H1 (cell line): Measurements from ENCODE around the gene INPP4A. TPM values are rescaled to one million over a fixed set of nuclear protein-coding genes. Genes with fewer than 3 reads are reported as not detected.

Source experiments
- EP300 ChIP-seq, 2 experiments: IDR thresholded peaks; 1 replicate in 1 of 2; 2 replicates in 1 of 2; pipeline ENCODE4 v1.6.1; 2011 to 2012; ENCODE audit warnings: low read depth in 2 of 2, low read length in 2 of 2, mild to moderate bottlenecking in 2 of 2, borderline replicate concordance in 1 of 2, inconsistent platforms in 1 of 2, moderate library complexity in 1 of 2
- GTF2F1 ChIP-seq: IDR thresholded peaks from 2 replicates; pipeline ENCODE4 v1.6.1; 2012; ENCODE audit warnings: low read depth, low read length, improper control_type of control experiment, borderline replicate concordance
- HDAC2 ChIP-seq, 2 experiments: fragments of 300-600 bp in 1 of 2; sonication (generic) in 1 of 2; IDR thresholded peaks; 2 replicates each; pipeline ENCODE4 v1.6.1; 2011 to 2012; ENCODE audit warnings: low read depth in 2 of 2, low read length in 2 of 2, mild to moderate bottlenecking in 2 of 2, moderate library complexity in 2 of 2, borderline replicate concordance in 1 of 2, inconsistent platforms in 1 of 2
- NANOG ChIP-seq: IDR thresholded peaks from 2 replicates; pipeline ENCODE4 v1.6.1; 2011; ENCODE audit warnings: low read length, low read depth, mild to moderate bottlenecking, inconsistent platforms; ENCODE audit not compliant: insufficient read depth, poor library complexity, severe bottlenecking
- RBBP5 ChIP-seq: IDR thresholded peaks from 2 replicates; pipeline ENCODE4 v1.7.1; 2012; ENCODE audit warnings: low read depth, mild to moderate bottlenecking, inconsistent platforms, low read length, moderate library complexity, borderline replicate concordance
- SRF ChIP-seq: IDR thresholded peaks from 2 replicates; pipeline ENCODE4 v1.6.1; 2011; ENCODE audit warnings: mild to moderate bottlenecking, low read depth, low read length, moderate library complexity
- TAF7 ChIP-seq: optimal IDR thresholded peaks from 2 replicates; pipeline ENCODE3; 2011; ENCODE audit warnings: low read depth, mild to moderate bottlenecking, inconsistent platforms, low read length, moderate library complexity, borderline replicate concordance
- TEAD4 ChIP-seq: IDR thresholded peaks from 2 replicates; pipeline ENCODE4 v1.6.1; 2012; ENCODE audit warnings: low read depth, low read length, inconsistent platforms, mixed read lengths
- polyA plus RNA-seq, 7 experiments: library from polyadenylated mRNA; depleted of rRNA in 3 of 7; stranded (reverse) in 5 of 7; unstranded in 2 of 7; fragments of >200 nt in 5 of 7; fragments of 200-250 nt in 2 of 7; gene quantifications; 1 replicate in 5 of 7; 2 replicates in 1 of 7; 4 replicates in 1 of 7; pipeline versions ENCODE4 v1.2.1 to v1.2.3, GENCODE V29; 2011 to 2013; ENCODE audit warnings: missing spikeins in 2 of 7, mixed read lengths in 2 of 7
- total RNA-seq: library from RNA; stranded (reverse); fragmentation: NEBNext Ultra II Directional; extraction: Animal tissue kit (Norgen Biotek cat#: 25700); gene quantifications from 2 replicates; pipeline ENCODE4 v1.2.1, GENCODE V29; 2021
- TF ChIP-seq, protein P1 (sequence below): IDR thresholded peaks from 2 replicates; pipeline ENCODE4 v1.6.1; 2012; ENCODE audit warnings: inconsistent platforms

INPP4A gene
- total and polyA plus RNA-seq, 2 of the 8 experiments (the other 6 are each of a cell fraction or from before 2014, with no cell fraction given): 25.6 to 34.3 TPM

DNA sequence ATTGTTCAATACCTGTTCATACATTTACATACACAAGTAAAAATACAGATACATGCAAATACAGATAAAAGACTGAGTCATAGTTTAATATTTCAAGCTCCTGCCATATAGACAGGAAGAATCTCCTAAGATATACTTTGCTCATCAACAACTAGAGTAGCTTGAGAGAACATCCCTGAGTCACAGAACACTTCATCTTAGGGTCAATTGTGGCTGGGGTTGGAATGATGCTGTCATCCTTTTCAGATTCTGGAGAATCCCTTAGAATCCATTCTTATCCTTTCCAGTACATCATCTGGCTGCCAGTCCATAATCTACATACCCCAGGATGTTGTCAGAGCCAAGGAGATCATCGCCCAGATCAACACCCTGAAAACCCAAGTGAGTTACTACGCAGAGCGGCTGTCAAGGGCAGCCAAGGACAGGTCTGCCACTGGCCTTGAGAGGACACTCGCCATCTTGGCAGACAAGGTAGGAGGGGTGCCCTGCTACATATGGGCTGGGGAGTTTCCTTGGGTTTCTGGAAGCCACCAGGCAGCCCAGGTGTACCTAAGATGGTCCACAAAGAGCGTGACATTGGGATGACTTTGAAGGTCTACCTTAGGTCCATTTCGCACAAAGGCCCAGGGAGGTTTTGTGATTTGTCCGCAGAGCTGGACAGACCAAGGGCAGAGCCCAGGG, 108.0 kb downstream of the INPP4A start (continued):
- TF ChIP-seq RBBP5 (no peak), HDAC2 (IDR thresholded peaks at IDR 0.05; ENCODE audit: borderline replicate concordance in 1 of 2, low read depth in 2 of 2, low read length in 2 of 2) (no peak), GTF2F1 (no peak), TEAD4 (no peak), TAF7 (no peak), NANOG (no peak), SRF (no peak), EP300 (IDR thresholded peaks at IDR 0.05; ENCODE audit: borderline replicate concordance in 1 of 2, low read depth in 2 of 2, low read length in 2 of 2) (no peak)
- TF ChIP-seq, protein P1, sequence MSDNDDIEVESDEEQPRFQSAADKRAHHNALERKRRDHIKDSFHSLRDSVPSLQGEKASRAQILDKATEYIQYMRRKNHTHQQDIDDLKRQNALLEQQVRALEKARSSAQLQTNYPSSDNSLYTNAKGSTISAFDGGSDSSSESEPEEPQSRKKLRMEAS: no peak
